Activated CD4-positive, alpha-beta T cell treated with anti-CD3 and anti-CD28 coated beads, Interleukin-2, amount 10 ng/mL, durations not matched to agents 7 days and 5 days (primary cell): ENCODE data around the gene TOMM22. TPM values are rescaled to one million over a fixed set of nuclear protein-coding genes. Genes with fewer than 3 reads are reported as not detected.

Experiments used
- CTCF ChIA-PET: fragments of 350-600 bp; sonication (Branson Sonifier 250); formaldehyde crosslinking; loops from one replicate; lab custom pipeline; 2021; ENCODE audit warnings: antibody characterized with exemption; lab: Charles Lee
- POLR2A ChIA-PET: fragments of 350-600 bp; sonication (Branson Sonifier 250); formaldehyde crosslinking; loops from one replicate; lab custom pipeline; 2021; ENCODE audit warnings: antibody characterized with exemption; lab: Charles Lee
- DNase-seq: peaks from one replicate; pipeline ENCODE4 v3.0.0-alpha.2; 2020
- H3K27ac Mint-ChIP-seq: one replicate; pipeline ENCODE4 v1.8.0; 2021; ENCODE audit warnings: mild to moderate bottlenecking, moderate library complexity, mixed read lengths
- H3K27me3 Mint-ChIP-seq: one replicate; pipeline ENCODE4 v1.8.0; 2021; ENCODE audit warnings: mixed read lengths
- H3K36me3 Mint-ChIP-seq: one replicate; pipeline ENCODE4 v1.8.0; 2021; ENCODE audit warnings: low read depth, mixed read lengths
- H3K4me1 Mint-ChIP-seq: one replicate; pipeline ENCODE4 v1.8.0; 2021; ENCODE audit warnings: mixed read lengths
- H3K4me3 Mint-ChIP-seq: one replicate; pipeline ENCODE4 v1.8.0; 2021; ENCODE audit warnings: mild to moderate bottlenecking, moderate library complexity, mixed read lengths
- H3K9me3 Mint-ChIP-seq: one replicate; pipeline ENCODE4 v1.8.0; 2021; ENCODE audit warnings: mixed read lengths
- total RNA-seq, 2 experiments: library from RNA; stranded (reverse); gene quantifications; one replicate each; pipeline ENCODE4 v1.2.3, GENCODE V29; 2021

TOMM22 gene
- total RNA-seq, 2 experiments from 2014 or later, result 83.0 to 88.9 TPM

GRCh38 chr22:38698407-38699094 lies 16.8 kb downstream of the TOMM22 start:
- CTCF ChIA-PET, result interaction anchor here (0.6 to 2.5 kb wide), 3 partner anchors 8 to 646 kb away, joined by 3 to 21 read pairs (median 5); partner anchors contain the start of gene TOMM22
- peaks cover 44% of the 10 kb centered on the region for H3K36me3 Mint-ChIP-seq
- no peak for DNase-seq
- peak overlapping the region; percentile 85 for H3K4me3 Mint-ChIP-seq
- peaks cover 57% of the 10 kb centered on the region for H3K4me1 Mint-ChIP-seq
- H3K27ac Mint-ChIP-seq, result peak overlapping the region; percentile 99
- peaks cover 1% of the 10 kb centered on the region for H3K27me3 Mint-ChIP-seq
- POLR2A ChIA-PET, result interaction anchor here (0.7 kb wide), 1 partner anchor 58 kb away, joined by 8 read pairs; no protein-coding TSS in a partner anchor
- H3K9me3 Mint-ChIP-seq, result no peaks in the 10 kb centered on the region

- H3K27ac Mint-ChIP-seq, result peak overlapping the region; percentile 99
- CTCF ChIA-PET, result interaction anchor here (0.6 to 2.5 kb wide), 3 partner anchors 8 to 610 kb away, joined by 3 to 21 read pairs (median 5); partner anchors contain the start of gene TOMM22
- peaks cover 59% of the 10 kb centered on the region for H3K4me1 Mint-ChIP-seq
- peaks cover 41% of the 10 kb centered on the region for H3K36me3 Mint-ChIP-seq
- POLR2A ChIA-PET, result interaction anchor here (0.7 kb wide), 1 partner anchor 57 kb away, joined by 8 read pairs; no protein-coding TSS in a partner anchor
- peaks cover 1% of the 10 kb centered on the region for H3K27me3 Mint-ChIP-seq
- no peak for DNase-seq
- no peaks in the 10 kb centered on the region for H3K9me3 Mint-ChIP-seq
- H3K4me3 Mint-ChIP-seq, result peak overlapping the region; percentile 85
Measured at GRCh38 chr22:38699143-38699542, 17.4 kb downstream of the TOMM22 start.

- H3K4me1 Mint-ChIP-seq, result peaks cover 61% of the 10 kb centered on the region
- peaks cover 38% of the 10 kb centered on the region for H3K36me3 Mint-ChIP-seq
- no peaks in the 10 kb centered on the region for H3K9me3 Mint-ChIP-seq
- H3K27me3 Mint-ChIP-seq, result peaks cover 1% of the 10 kb centered on the region
- CTCF ChIA-PET, result interaction anchor here (0.6 to 2.5 kb wide), 4 partner anchors 9 to 611 kb away, joined by 3 to 21 read pairs (median 4); partner anchors contain the start of gene TOMM22
- H3K4me3 Mint-ChIP-seq, result peak overlapping the region; percentile 85
- DNase-seq, result no peak
- POLR2A ChIA-PET, result interaction anchor here (0.6 kb wide), 1 partner anchor 26 kb away, joined by 3 read pairs; no protein-coding TSS in a partner anchor
- peak overlapping the region; percentile 99 for H3K27ac Mint-ChIP-seq
Measured at GRCh38 chr22:38699784-38700183, 18.0 kb downstream of the TOMM22 start.

- POLR2A ChIA-PET, result interaction anchor here (0.6 kb wide), 1 partner anchor 25 kb away, joined by 3 read pairs; no protein-coding TSS in a partner anchor
- Mint-ChIP-seq H3K4me3 (peak overlapping the region; percentile 85), H3K27me3 (peaks cover 1% of the 10 kb centered on the region), H3K27ac (peak overlapping the region; percentile 99), H3K9me3 (no peaks in the 10 kb centered on the region), H3K36me3 (peaks cover 33% of the 10 kb centered on the region), H3K4me1 (peaks cover 61% of the 10 kb centered on the region)
- peak; percentile 44 for DNase-seq
- CTCF ChIA-PET, result interaction anchor here (1.0 to 2.5 kb wide), 2 partner anchors 11 to 18 kb away, joined by 4 to 21 read pairs; partner anchors contain the start of gene TOMM22
Measured at GRCh38 chr22:38700270-38700788, 18.6 kb downstream of the TOMM22 start.

GRCh38 chr22:38700789-38701628 lies 19.3 kb downstream of the TOMM22 start, which contains the start of gene JOSD1:
Gene JOSD1 (minus strand): TSS chr22:38700943. CDS start chr22:38699987, 956 bp downstream.
- Mint-ChIP-seq H3K36me3 (peaks cover 33% of the 10 kb centered on the region), H3K4me1 (peaks cover 61% of the 10 kb centered on the region), H3K9me3 (no peaks in the 10 kb centered on the region), H3K27me3 (peaks cover 1% of the 10 kb centered on the region), H3K27ac (peak within 1 kb of the TSS; percentile 99), H3K4me3 (peak within 1 kb of the TSS; percentile 85)
- ChIA-PET POLR2A (interaction anchor here (0.7 kb wide), 1 partner anchor 134 kb away, joined by 3 read pairs; no protein-coding TSS in a partner anchor), CTCF (no interaction called here)
- DNase-seq, result peak; percentile 96

GRCh38 chr22:38704654-38705234 lies 23.0 kb downstream of the TOMM22 start:
- ChIA-PET POLR2A (no interaction called here), CTCF (no interaction called here)
- H3K36me3 Mint-ChIP-seq, result peaks cover 18% of the 10 kb centered on the region
- DNase-seq, result no peak
- H3K27ac Mint-ChIP-seq, result peak overlapping the region; percentile 99
- peak overlapping the region; percentile 78 for H3K4me3 Mint-ChIP-seq
- peaks cover 50% of the 10 kb centered on the region for H3K4me1 Mint-ChIP-seq
- H3K27me3 Mint-ChIP-seq, result peaks cover 1% of the 10 kb centered on the region
- no peaks in the 10 kb centered on the region for H3K9me3 Mint-ChIP-seq

- ChIA-PET POLR2A (interaction anchor here (0.6 to 1.5 kb wide), 2 partner anchors 28 to 225 kb away, joined by 3 to 5 read pairs; no protein-coding TSS in a partner anchor), CTCF (interaction anchor here (0.9 to 2.7 kb wide), 8 partner anchors 9 to 64 kb away, joined by 3 to 8 read pairs (median 3); partner anchors contain the start of gene TOMM22)
- DNase-seq, result peak; percentile 100
- H3K9me3 Mint-ChIP-seq, result no peaks in the 10 kb centered on the region
- H3K27ac Mint-ChIP-seq, result peak within 1 kb of the TSS; percentile 99
- H3K36me3 Mint-ChIP-seq, result peaks cover 19% of the 10 kb centered on the region
- peaks cover 53% of the 10 kb centered on the region for H3K4me1 Mint-ChIP-seq
- peaks cover 1% of the 10 kb centered on the region for H3K27me3 Mint-ChIP-seq
- H3K4me3 Mint-ChIP-seq, result peak within 1 kb of the TSS; percentile 80
Measured at GRCh38 chr22:38705235-38706100, 23.7 kb downstream of the TOMM22 start, which contains the start of gene GTPBP1. Gene GTPBP1 (plus strand): TSS chr22:38705944. CDS start chr22:38705956, 12 bp downstream.

- Mint-ChIP-seq H3K4me3 (peak overlapping the region; percentile 80), H3K4me1 (peaks cover 60% of the 10 kb centered on the region), H3K36me3 (peaks cover 26% of the 10 kb centered on the region), H3K27me3 (peaks cover under 1% of the 10 kb centered on the region), H3K27ac (peak overlapping the region; percentile 84), H3K9me3 (no peaks in the 10 kb centered on the region)
- ChIA-PET CTCF (interaction anchor here (0.9 to 2.7 kb wide), 9 partner anchors 8 to 63 kb away, joined by 3 to 8 read pairs (median 3); partner anchors contain the start of gene TOMM22), POLR2A (interaction anchor here (1.0 to 1.5 kb wide), 2 partner anchors 9 to 27 kb away, joined by 3 to 5 read pairs; no protein-coding TSS in a partner anchor)
- DNase-seq, result peak; percentile 49
Measured at GRCh38 chr22:38706101-38706900, 24.5 kb downstream of the TOMM22 start.

GRCh38 chr22:38706901-38707195 lies 25.1 kb downstream of the TOMM22 start:
- POLR2A ChIA-PET, result interaction anchor here (1.0 kb wide), 1 partner anchor 10 kb away, joined by 3 read pairs; no protein-coding TSS in a partner anchor
- Mint-ChIP-seq H3K27ac (peak overlapping the region; percentile 84), H3K36me3 (peaks cover 26% of the 10 kb centered on the region), H3K9me3 (no peaks in the 10 kb centered on the region), H3K4me3 (peak overlapping the region; percentile 80), H3K27me3 (no peaks in the 10 kb centered on the region), H3K4me1 (peaks cover 55% of the 10 kb centered on the region)
- CTCF ChIA-PET, result interaction anchor here (1.2 to 2.7 kb wide), 6 partner anchors 9 to 45 kb away, joined by 3 to 10 read pairs (median 5); partner anchors contain the start of gene TOMM22
- no peak for DNase-seq

GRCh38 chr22:38707346-38707745 lies 25.6 kb downstream of the TOMM22 start:
- H3K4me1 Mint-ChIP-seq, result peaks cover 57% of the 10 kb centered on the region
- ChIA-PET POLR2A (interaction anchor here (0.5 kb wide), 1 partner anchor 682 kb away, joined by 3 read pairs; no protein-coding TSS in a partner anchor), CTCF (interaction anchor here (0.9 to 2.7 kb wide), 7 partner anchors 8 to 45 kb away, joined by 3 to 10 read pairs (median 5); partner anchors contain the start of gene TOMM22)
- no peaks in the 10 kb centered on the region for H3K9me3 Mint-ChIP-seq
- no peak for DNase-seq
- peak overlapping the region; percentile 84 for H3K27ac Mint-ChIP-seq
- H3K4me3 Mint-ChIP-seq, result peak overlapping the region; percentile 80
- no peaks in the 10 kb centered on the region for H3K27me3 Mint-ChIP-seq
- peaks cover 30% of the 10 kb centered on the region for H3K36me3 Mint-ChIP-seq
